GM19328 (cell line): ENCODE results near the gene TDO2.
"Not testable (repeated sequence)": the region's sequence is repeated elsewhere in the genome, so short reads cannot be mapped to it uniquely, and the experiment has no call there.

Experiments used
- ATAC-seq: cut with Tn5 transposase; IDR thresholded peaks from one replicate; pipeline ENCODE4 v1.9.1; 2021; ENCODE audit warnings: mild to moderate bottlenecking, moderate library complexity; ENCODE audit not compliant: unreplicated experiment

TDO2 gene

DNA sequence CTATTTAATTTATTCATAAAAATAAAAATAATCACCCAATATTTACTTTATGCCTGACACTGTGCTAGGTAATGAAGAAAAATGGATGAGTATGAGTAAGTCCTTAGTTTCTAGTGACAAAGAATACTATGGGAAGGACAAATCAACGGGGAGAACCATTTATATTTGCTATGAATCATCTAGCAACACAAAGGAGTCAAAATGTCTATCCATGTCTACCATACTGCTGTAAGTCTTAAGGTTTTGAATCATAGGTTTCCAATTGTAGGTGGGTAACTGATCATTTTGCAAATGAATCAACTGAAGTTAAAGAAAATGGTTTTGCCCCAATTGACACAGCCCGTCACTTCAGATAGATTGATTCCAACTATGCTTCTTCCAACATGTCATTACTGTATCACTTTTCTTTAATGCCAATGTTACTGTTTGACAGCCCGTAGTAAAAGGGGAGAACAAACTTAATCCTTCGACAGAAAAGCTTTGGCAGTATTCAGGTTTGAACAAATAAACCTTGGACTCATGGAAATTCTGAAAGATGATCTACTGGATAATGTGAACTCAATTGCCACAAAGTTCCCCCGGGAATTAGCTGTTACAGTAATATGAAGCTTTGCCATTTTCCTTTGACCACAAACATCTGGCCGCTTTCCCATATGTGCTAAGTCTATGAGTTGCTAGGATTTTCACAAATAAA lies 3.2 kb downstream of the TDO2 start:
- no peak for ATAC-seq

DNA sequence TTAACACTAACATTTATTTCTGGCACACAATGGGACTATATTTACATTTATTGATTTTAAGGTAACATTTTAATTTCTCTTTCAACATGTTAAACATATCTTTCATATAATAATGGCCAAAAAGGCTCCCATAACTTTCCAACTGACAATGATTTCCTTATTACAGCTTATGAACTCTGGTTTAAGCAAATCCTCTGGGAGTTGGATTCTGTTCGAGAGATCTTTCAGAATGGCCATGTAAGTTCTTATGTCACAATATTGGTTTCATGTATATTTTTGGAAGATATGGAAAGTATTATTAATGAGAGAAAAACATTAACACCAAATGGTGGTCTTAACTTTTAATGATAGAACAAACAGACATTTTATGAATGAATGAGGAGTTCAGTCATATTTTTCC lies 4.1 kb downstream of the TDO2 start:
- ATAC-seq, result no peak

DNA sequence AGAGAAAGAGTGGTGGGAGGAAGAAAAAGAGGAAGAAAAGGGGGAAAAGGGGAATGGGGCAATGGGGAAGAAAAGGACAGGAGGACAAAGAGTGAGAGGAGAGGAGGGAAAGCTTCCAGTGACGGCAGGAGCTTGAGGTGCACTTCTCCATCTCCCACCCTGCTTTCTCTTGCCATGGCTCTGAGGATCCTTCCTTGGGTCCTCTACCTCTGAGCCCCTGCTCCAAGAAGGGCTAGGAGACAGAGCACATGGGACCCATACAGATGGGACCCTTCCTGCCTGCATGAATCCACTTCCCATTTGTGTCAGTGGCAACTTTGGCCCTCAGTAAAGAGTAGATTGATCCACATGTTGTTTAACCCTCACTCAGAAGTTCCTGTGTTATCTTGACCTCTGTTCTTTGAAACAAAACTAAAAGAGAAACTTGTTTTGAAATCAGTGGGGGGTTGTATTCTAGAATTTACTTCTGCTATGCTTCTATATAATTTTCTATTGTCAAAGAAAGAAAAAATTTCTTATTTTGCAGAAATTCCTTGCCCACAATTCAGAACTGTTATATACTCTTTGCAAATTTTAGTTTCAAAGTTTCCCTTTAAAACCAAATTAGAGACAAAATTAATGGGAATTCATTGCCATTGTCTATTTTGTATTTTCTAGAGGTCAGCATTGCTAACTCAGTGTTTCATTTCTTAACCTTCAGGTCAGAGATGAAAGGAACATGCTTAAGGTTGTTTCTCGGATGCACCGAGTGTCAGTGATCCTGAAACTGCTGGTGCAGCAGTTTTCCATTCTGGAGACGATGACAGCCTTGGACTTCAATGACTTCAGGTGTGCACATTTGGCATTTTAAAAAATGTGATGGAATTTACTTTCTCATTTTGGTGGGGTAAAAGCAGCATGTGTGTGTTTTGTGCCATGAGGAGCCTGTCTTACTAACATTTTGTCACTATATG lies 5.0 kb downstream of the TDO2 start:
- no peak for ATAC-seq

DNA sequence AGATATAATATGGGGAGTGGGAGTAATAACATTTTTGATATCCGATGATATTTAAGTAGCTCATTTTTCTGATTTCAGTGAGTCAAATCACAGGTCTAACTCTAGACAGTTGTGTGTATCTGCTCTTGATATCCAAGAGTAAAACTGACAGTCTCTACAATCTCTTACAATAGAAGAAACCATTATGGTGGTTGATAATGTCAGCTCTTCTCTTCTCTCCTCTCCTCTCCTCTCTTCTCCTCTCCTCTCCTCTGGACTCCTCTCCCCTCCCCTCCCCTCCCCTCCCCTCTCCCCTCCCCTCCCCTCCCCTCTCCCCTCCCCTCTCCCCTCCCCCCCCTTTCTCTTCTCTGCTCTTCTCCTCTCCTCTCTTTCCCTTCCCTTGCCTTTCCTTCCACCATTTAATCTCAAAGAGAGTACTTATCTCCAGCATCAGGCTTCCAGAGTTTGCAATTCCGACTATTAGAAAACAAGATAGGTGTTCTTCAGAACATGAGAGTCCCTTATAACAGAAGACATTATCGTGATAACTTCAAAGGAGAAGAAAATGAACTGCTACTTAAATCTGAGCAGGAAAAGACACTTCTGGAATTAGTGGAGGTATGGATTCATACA lies 6.2 kb downstream of the TDO2 start:
- no peak for ATAC-seq

DNA sequence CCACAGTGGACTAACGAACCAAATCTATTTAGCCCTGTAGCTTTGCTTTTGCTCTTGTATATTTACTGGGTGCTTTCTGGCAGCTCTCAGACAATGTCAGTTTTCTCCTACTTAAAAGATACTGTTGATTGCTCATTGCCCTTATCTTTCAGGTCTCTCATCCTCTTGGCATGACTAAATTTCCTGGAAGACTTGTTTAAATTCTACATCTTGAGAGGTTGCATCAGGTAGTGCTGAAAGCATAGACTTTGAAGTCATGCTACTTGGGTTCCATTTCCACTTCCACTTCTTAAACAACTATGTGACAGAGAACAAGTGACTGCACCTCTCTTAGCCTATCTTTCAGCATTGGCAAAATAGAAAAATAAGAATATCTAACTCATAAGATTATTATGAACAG lies 8.4 kb downstream of the TDO2 start:
- ATAC-seq, result no peak

DNA sequence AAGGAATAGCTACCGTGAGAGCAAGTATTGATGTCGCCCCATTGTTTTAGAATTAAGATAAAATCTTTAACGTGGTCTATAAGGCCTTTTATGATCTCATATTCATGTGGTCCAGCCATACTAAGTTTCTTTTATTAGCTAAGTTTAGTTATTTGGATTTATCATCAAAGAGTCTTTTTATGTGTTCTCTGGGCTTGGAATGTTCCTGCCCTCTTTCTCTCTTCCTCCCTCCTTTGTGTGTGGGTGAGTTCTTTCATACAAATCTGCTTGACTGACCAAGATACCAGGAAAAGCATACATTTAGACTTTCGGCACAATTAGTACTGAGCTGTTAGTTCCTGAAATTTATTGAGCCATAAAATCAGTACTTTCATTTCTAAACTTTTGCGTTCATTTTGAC lies 11.3 kb downstream of the TDO2 start:
- no peak for ATAC-seq

DNA sequence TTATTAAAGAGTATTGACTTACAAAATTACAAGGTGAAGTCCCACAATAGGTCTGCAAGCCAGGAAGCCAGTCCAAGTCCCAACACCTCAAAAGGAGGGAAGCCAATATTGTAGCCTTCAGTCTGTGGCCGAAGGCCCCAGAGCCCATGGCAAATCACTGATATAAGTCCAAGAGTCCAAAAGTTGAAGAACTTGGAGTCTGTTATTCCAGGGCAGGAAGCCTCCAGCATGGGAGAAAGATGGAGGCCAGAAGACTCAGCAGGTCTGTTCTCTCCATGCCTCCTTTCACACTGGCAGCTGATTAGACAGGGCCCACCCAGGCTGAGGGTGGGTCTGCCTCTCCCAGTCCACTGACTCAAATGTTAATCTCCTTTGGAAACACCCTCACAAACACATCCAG lies 18.1 kb downstream of the TDO2 start:
- no peak for ATAC-seq

DNA sequence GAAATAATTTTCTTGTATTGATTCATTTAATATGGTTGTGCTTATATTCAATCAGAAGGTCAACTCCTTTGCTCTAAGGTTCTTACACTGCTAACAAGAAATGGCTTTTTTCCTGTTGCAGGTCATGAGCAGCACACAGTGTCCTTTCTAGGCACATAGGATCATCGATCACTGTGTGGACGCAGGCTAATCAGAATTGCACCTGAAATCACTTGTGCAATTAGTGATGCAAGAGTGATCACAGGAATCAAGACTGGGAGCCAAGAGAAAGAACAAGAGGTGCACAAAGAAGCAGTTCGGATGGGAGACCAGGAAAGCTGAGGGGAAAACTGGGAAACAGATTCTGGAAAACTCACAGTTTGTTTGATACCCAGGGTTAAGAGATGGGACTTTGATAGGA lies 21.1 kb downstream of the TDO2 start:
- no peak for ATAC-seq

DNA sequence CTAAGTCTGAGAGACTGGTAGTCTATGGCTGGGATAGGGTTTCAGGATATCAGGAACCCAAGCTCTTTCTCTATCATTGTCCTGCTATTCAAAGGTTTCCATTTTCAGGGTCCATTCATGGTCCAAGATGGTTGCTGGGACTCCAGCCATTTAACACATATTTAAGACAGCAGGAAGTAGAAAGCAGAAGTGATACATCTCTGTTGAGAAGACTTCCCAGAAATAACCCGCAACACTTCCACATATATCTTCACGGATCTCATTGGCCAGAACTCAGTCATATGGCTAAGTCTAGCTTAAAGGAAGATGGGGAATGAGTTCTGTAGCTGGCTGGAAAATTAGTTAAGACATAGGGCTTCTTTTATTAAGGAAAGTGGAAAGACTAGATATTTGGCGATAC lies 26.3 kb downstream of the TDO2 start:
- ATAC-seq, result no peak

DNA sequence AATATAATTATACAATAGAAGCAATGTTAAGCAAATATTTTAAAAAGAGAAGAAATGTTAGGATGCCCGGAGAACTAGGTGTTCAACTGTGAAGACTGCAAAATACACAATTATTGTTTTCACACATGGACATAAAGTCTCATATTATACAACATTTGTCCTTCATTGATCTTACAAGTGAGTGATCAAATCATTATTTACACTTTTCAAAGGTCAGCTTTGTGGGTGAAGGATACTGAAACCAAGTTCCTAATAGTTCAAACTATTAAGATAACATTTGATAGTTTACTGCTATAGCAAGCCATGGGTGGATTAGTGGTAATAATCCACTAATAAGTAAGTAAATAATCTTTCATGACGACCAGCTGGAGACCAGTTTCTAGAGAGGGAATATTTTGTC lies 26.8 kb downstream of the TDO2 start:
- no peak for ATAC-seq

DNA sequence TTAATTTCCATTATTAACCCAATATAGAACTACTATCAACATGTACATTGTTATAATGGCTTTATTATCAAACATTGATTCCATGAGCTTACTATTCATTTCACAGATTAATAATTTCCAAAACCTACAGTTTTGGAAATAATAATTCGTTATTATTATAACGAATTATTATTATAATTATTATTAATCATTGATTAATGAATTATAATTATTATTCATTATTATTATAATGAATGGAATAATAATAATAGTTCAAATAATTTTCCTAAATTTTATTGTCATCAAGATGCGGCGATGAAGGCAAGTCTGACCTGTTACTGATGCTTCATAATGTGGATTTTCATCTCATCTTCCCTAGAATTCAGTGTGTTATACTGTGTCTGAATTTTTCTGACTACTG lies 28.1 kb downstream of the TDO2 start:
- no peak for ATAC-seq

DNA sequence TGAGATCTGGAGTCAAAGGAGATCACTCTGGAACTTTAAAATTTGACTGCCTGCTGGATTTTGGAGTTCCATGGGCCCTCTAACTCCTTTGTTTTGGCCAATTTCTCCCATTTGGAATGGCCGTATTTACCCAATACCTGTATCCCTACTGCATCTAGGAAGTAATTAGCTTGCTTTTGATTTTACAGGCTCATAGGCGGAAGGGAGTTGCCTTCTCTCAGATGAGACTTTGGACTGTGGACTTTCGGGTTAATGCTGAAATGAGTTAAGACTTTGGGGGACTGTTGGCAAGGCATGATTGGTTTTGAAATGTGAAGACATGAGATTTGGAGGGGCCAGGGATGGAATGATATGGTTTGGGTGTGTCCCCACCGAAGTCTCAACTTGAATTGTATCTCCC lies 31.1 kb downstream of the TDO2 start:
- ATAC-seq, result not testable (repeated sequence)

DNA sequence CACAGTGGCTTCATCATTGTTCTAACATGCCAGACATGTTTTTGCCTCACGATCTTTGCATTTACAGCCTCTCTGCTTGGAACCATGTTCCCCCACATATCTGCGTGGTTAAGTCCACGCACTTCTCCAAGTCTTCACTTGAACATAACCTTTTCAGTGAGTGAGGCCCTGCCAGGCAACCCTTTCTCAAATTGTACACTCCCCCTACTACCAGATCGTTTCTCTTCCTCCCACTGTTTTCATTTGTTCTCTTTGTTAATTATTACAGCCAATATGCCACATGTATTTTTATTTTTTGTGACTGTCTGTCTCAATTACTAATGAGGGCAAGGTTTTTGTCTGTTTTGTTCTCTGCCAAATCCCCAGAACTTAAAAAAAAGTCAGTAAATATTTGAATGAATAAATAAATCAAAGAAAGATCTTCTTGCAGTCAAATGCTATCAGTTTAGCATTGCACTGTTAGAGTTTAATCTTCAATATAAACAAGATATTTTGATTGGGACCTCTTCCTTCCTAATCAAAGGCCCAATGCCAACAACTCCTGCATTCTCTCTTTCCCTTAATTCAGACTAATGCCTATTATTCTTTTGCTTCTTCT lies 32.0 kb downstream of the TDO2 start:
- no peak for ATAC-seq

DNA sequence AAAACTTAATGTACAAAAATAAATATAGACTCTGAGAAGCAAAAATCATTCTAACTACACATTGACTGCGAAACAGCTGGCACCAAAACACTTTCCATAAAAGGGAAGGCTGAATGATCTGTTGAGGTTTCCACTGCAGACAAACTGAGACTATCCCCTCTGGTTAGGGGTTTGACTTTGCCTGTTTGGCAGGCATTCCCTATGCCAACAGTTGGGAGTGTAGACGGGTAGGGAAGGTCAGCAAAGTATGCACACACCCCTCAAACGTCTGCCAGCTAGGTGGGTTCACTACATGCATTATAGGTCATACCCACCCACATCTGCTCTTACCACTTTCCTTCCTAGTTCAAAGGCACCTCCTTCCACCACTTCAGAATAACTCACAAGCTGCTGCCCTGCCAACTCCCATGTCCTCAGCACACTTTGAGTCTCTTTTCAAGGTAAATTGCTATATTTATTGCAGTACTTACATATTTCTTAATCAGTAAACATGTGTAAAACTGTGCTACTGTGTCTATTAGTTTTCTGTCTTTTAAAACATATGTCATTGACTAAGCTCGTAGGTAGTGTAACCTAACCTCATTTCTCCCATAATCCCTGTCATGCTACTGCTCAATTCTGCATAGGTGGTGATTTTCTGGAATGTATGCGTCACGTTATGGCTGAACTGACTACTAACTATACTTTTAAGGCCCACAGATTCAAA lies 37.7 kb downstream of the TDO2 start:
- ATAC-seq, result no peak

DNA sequence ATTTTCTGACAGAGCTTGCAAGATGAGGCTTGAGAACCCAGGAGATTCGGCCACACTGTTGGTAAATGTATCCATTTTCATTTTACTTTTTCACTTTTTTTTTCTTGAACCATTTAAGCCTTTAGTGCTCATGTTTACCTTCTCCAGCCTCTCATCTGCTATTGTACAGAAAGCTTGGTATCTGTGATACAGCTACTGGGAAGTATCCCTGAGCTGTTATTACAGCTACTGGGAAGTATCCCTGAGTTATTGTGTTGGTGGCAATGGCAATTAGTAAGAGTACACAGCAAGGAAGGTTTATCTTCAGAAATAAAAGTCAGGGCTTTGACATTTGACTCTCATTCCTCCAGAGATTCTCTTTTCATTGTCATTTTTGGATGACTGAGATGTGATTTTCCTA lies 38.3 kb downstream of the TDO2 start:
- no peak for ATAC-seq

DNA sequence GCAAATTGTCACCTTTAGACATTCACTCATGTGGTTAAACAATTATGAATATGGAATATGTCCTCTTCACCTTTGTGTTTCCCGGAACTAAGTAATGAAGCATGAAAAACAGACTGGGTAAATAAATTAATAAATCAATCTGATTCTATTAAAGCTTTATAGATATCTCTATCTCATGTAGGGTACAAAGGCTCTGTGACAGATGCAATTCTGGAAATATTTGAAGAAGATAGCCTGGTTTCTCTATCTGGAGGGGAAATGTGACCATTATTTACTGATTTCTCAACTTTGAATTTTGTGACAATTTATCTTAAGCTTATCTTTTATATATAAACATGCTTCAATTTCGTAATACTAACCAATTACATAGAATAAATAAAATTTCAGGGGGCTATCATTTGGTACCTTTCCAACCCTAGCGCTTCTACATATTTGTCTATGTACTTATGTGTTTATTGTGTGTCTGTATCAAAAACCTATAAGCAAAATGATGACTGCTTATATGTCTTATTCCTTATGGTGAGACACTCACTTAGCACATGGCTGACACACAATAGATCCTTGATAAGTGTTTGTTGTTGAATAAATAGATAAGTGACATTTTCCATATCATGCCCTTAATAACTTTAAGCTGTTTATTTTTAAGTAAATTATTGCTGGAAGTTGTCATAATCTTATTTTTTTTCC lies 40.3 kb downstream of the TDO2 start:
- no peak for ATAC-seq

DNA sequence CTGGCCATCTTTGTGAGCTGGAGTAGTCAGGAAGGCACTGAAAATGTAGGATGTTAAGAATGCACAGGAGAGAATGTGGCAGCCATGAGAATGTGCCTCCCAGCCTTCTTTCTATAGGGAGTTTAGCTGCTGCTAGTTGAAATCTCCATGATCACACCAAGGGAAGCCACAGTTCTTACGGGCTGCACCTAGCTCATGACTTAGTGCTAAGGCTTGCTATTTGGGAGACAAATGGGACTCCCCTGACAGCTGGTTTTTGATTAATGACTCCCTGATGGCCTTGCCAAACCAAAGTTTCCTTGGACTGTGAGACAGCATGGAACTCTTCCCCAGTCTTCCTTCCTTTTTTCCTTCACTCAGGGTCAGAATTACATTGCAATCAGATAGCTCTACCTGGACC lies 41.0 kb downstream of the TDO2 start:
- no peak for ATAC-seq

DNA sequence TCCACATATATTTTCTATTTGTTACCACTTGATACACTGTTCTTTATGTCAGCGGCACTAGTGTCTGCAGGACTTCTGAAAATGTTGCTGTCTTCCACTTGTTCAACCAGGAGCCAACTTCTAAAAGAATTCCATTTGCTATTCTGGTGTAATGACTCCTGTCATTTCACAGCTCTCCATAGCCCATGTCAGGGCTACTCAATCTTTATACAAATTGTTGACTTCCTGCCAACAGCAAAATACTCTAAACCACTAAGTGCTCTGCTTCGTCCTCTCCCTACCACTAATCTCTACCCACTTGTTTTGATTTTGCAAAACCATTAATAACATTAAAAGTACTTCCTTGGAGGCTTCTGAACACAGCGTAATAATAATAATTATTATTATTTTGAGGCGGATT lies 43.0 kb downstream of the TDO2 start:
- ATAC-seq, result no peak

DNA sequence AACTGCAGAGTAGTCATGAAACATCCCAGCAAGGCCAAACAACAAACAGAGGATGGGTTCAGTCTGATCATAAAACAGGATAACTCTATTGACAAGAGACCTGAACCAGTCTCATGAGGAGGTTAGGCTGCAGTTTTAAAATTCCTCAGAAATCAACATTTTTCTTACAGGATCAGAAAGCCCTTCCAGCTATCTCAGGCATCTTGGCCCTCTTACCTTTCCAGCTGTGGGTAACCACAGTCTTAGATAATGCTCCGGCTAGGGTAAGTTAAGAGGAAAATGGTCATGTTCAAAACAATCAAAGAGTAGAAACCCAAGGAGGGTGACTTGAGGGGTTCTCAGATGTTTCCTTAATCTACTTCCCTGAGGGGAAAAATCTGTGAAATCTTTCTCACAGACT lies 45.0 kb downstream of the TDO2 start:
- no peak for ATAC-seq

DNA sequence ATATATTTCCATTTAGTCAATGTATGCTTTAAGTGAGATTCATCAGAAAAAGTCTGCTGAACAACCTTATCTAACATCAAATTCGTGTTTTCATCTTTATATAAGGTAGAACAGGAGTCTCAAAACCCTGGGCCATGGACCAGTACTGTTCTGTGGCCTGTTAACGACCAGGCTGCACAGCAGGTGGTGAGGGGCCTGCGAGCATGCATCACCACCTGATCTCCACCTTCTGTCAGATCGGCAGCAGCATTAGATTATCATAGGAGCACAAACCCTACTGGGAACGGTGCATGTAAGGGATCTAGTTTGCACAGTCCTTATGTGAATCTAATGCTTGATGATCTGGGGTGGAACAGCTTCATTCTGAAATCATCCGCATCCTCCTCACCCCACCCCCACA lies 47.0 kb downstream of the TDO2 start:
- ATAC-seq, result no peak
